Liver (tissue), 3 donors: ENCODE results near the gene GPM6B.

Experiments
- CTCF ChIP-seq: fragments of 150-350 bp; IDR thresholded peaks from 2 replicates; pipeline ENCODE4 v1.5.1; 2017; ENCODE audit warnings: improper control_type of control experiment, low read depth, low read length; ENCODE audit not compliant: missing input control
- MAX ChIP-seq: IDR thresholded peaks from 2 replicates; pipeline ENCODE4 v1.6.1; 2016; ENCODE audit warnings: antibody characterized with exemption
- REST ChIP-seq: IDR thresholded peaks from 2 replicates; pipeline ENCODE4 v1.6.1; 2016; ENCODE audit warnings: antibody characterized with exemption, mild to moderate bottlenecking
- TAF1 ChIP-seq: conservative IDR thresholded peaks from 2 replicates; pipeline ENCODE4 v1.6.1; 2016; ENCODE audit warnings: antibody characterized with exemption, mild to moderate bottlenecking
- YY1 ChIP-seq: IDR thresholded peaks from 2 replicates; pipeline ENCODE4 v1.6.1; 2016; ENCODE audit warnings: antibody characterized with exemption, mild to moderate bottlenecking
- ZBTB33 ChIP-seq: IDR thresholded peaks from 2 replicates; pipeline ENCODE4 v1.6.1; 2016; ENCODE audit warnings: antibody characterized with exemption
- donor health status: healthy.
- donor health status: healthy.

- TF ChIP-seq CTCF: no peak
- TF ChIP-seq YY1: no peak
- no peak for TF ChIP-seq TAF1
- TF ChIP-seq MAX: no peak
- no peak for TF ChIP-seq ZBTB33
- no peak for TF ChIP-seq REST
These were observed 8.6 kb downstream of the GPM6B start for GRCh38 chrX:13808293-13808692.
